ENCODE measurements around the gene MRPL50. TPM values are rescaled to one million over a fixed set of nuclear protein-coding genes. Genes with fewer than 3 reads are reported as not detected.

The MRPL50 gene
- polyA plus RNA-seq, 1 of the 3 experiments (the other 2 are of a cell fraction): 6.3 TPM

DNA sequence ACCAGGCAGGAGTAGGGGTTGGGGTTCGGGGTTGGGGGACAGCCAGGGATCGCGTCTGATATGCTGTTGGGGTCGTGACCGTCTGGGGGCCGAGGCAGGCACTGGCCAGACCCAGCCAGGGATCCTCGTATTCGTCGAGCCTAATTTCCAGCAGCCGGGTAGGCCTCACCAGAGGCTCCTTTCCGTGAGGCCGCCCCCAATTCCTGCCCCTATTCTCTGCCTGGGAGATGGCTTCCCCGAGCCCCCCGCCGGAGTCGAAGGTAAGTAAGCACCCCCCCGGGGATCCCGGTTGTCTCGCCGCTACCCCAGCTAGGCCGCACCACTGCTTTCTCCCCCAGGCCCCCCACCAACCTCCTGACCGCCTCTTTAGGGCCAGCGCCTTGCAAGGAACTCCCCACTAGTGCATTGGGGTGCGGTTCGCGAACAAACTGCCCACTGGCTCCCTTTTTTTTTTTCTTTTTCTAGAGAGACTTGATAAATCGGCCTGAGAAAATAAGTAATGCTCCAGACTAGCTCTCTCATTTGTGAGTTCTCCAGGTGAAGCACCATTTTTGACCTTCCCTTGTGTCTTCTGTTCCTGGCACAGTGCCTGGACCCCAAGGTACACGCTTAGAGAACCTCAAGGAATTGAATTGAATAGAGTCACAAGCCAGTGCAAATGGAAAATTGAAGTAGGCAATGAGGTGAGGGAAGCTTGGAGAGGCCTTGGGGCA, 668 bp upstream of the MRPL50 start:
- peak overlapping the region; percentile 48 to 64; a peak in 2 of 4 replicates for H3K27ac ChIP-seq (ENCODE audit: low read depth in 2 of 2, low read length in 1 of 2)
- ChIA-PET CTCF (interaction anchor here (0.8 to 2.3 kb wide), 8 partner anchors 11 to 135 kb away, joined by 3 to 15 read pairs (median 4); partner anchors contain the start of gene RNF20), POLR2A (interaction anchor here (0.7 to 1.0 kb wide), 3 partner anchors 11 to 165 kb away, joined by 3 to 4 read pairs (median 3); no protein-coding TSS in a partner anchor)
- H2AFZ ChIP-seq (ENCODE audit: low read depth): no peak overlapping the region
- H3K79me2 ChIP-seq (ENCODE audit: insufficient read depth): peaks cover 80% of the 10 kb centered on the region
- H3F3A ChIP-seq (replicated peaks; ENCODE audit: insufficient read depth): no peaks in the 10 kb centered on the region
- no peak for DNase-seq
- H3K9me2 ChIP-seq: no peaks in the 10 kb centered on the region
- peak overlapping the region; percentile 85 for H3K9ac ChIP-seq
- H3K9me3 ChIP-seq: peaks cover 1% of the 10 kb centered on the region; the same call in 1 of the 2 replicates
- no peaks in the 10 kb centered on the region for H4K20me1 ChIP-seq (ENCODE audit: insufficient read depth)
- peaks cover 45 to 65% of the 10 kb centered on the region in 2 experiments for H3K36me3 ChIP-seq (replicated peaks in 1 of 2; ENCODE audit: control insufficient read depth in 1 of 2, insufficient read depth in 2 of 2, low read length in 1 of 2)
- peak overlapping the region; percentile 79 to 88 for H3K4me3 ChIP-seq (ENCODE audit: low read depth in 2 of 2, low read length in 1 of 2)
- 4% methylated on average over 21 of the region's 28 CpGs for WGBS (ENCODE audit: low lambda C conversion rate)
- peaks cover 7% of the 10 kb centered on the region in 2 experiments; a peak in 2 of 4 replicates for H3K4me1 ChIP-seq (ENCODE audit: control insufficient read depth in 1 of 2, insufficient read depth in 2 of 2, low read depth in 1 of 2, low read length in 1 of 2)
- H3K27me3 ChIP-seq (ENCODE audit: insufficient read depth): no peaks in the 10 kb centered on the region
- peak overlapping the region; percentile 94 for H3K4me2 ChIP-seq
- no peak for TF ChIP-seq YY1 (IDR thresholded peaks at IDR 0.05; ENCODE audit: low read depth)
- no peak for TF ChIP-seq JUND (IDR thresholded peaks at IDR 0.05)
- TF ChIP-seq RXRA (IDR thresholded peaks at IDR 0.05; ENCODE audit: borderline replicate concordance, low read depth): no peak

DNA sequence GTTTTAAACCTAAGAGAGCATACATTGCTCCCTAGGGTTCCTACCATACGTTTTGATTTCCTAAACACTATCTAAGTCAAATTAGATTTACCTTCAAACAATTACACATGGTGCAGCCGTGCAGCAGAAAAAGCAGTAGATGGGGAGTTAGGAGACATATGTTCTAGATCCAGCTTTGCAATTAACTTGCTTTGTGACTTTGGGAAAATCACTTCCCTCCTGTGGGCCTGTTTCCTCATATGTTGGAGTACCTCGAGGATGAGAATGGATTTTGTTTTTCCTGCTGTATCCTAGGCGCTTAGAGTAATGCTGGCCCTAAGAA, 711 bp downstream of the MRPL50 start:
- TF ChIP-seq, protein P1, sequence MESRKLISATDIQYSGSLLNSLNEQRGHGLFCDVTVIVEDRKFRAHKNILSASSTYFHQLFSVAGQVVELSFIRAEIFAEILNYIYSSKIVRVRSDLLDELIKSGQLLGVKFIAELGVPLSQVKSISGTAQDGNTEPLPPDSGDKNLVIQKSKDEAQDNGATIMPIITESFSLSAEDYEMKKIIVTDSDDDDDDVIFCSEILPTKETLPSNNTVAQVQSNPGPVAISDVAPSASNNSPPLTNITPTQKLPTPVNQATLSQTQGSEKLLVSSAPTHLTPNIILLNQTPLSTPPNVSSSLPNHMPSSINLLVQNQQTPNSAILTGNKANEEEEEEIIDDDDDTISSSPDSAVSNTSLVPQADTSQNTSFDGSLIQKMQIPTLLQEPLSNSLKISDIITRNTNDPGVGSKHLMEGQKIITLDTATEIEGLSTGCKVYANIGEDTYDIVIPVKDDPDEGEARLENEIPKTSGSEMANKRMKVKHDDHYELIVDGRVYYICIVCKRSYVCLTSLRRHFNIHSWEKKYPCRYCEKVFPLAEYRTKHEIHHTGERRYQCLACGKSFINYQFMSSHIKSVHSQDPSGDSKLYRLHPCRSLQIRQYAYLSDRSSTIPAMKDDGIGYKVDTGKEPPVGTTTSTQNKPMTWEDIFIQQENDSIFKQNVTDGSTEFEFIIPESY (IDR thresholded peaks at IDR 0.05; ENCODE audit: borderline replicate concordance, low read depth): no peak
- TF ChIP-seq ELF1 (IDR thresholded peaks at IDR 0.05): no peak
- TF ChIP-seq EP300 (IDR thresholded peaks at IDR 0.05; ENCODE audit: borderline replicate concordance in 1 of 2, low read depth in 1 of 2, low read length in 1 of 2): no peak
- TF ChIP-seq, protein P2, sequence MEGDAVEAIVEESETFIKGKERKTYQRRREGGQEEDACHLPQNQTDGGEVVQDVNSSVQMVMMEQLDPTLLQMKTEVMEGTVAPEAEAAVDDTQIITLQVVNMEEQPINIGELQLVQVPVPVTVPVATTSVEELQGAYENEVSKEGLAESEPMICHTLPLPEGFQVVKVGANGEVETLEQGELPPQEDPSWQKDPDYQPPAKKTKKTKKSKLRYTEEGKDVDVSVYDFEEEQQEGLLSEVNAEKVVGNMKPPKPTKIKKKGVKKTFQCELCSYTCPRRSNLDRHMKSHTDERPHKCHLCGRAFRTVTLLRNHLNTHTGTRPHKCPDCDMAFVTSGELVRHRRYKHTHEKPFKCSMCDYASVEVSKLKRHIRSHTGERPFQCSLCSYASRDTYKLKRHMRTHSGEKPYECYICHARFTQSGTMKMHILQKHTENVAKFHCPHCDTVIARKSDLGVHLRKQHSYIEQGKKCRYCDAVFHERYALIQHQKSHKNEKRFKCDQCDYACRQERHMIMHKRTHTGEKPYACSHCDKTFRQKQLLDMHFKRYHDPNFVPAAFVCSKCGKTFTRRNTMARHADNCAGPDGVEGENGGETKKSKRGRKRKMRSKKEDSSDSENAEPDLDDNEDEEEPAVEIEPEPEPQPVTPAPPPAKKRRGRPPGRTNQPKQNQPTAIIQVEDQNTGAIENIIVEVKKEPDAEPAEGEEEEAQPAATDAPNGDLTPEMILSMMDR (IDR thresholded peaks at IDR 0.05): no peak
- TF ChIP-seq MEF2A (IDR thresholded peaks at IDR 0.05; ENCODE audit: borderline replicate concordance, low read depth): no peak
- TF ChIP-seq EZH2phosphoT487 (IDR thresholded peaks at IDR 0.05; ENCODE audit: borderline replicate concordance, low read depth): no peak
- peaks cover 32 to 57% of the 10 kb centered on the region in 2 experiments for H3K36me3 ChIP-seq (replicated peaks in 1 of 2; ENCODE audit: control insufficient read depth in 1 of 2, insufficient read depth in 2 of 2, low read length in 1 of 2)
- 0 out of 2 replicates have a peak, but pooled peaks cover 5% of the 10 kb centered on the region for H3K9me3 ChIP-seq
- no peaks in the 10 kb centered on the region for H3F3A ChIP-seq (replicated peaks; ENCODE audit: insufficient read depth)
- no peaks in the 10 kb centered on the region for H3K27me3 ChIP-seq (ENCODE audit: insufficient read depth)
- H3K4me3 ChIP-seq (ENCODE audit: low read depth in 2 of 2, low read length in 1 of 2): peak overlapping the region; percentile 79 to 88
- H3K9me2 ChIP-seq: no peaks in the 10 kb centered on the region
- DNase-seq: peak; percentile 5
- 2% methylated on average over 4 of the region's 4 CpGs for WGBS (ENCODE audit: low lambda C conversion rate)
- peak overlapping the region; percentile 83 for H2AFZ ChIP-seq (ENCODE audit: low read depth)
- H3K79me2 ChIP-seq (ENCODE audit: insufficient read depth): peaks cover 93% of the 10 kb centered on the region
- H3K4me2 ChIP-seq: peak overlapping the region; percentile 78
- H3K9ac ChIP-seq: peak overlapping the region; percentile 78
- ChIA-PET POLR2A (no interaction called here), CTCF (interaction anchor here (2.3 kb wide), 1 partner anchor 9 kb away, joined by 15 read pairs; no protein-coding TSS in a partner anchor)
- H3K27ac ChIP-seq (ENCODE audit: low read depth in 2 of 2, low read length in 1 of 2): peak overlapping the region; percentile 74 to 78
- H4K20me1 ChIP-seq (ENCODE audit: insufficient read depth): no peaks in the 10 kb centered on the region
- H3K4me1 ChIP-seq (ENCODE audit: control insufficient read depth in 1 of 2, insufficient read depth in 2 of 2, low read depth in 1 of 2, low read length in 1 of 2): peaks cover 7% of the 10 kb centered on the region in 2 experiments; a peak in 2 of 4 replicates
